ENCODE data around the gene MBIP.

DNA sequence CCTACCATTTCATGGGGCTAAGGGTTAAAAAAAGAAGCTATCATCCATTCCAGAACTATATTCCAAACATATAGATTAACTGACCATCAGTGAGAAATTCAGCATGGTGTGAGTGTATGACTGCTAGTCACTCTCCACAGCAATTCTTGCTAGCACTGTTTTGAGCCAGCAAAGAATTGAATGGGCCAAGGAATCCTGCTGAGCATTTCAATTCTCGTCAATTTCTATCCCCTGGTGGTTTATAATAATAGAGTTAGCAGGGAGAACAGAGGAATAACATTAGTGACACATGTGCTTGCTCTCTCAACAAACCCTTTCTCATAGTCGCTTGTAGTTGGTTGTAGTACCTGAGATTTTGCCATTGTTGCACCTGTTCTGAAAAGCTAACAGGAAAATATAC is 7.2 kb downstream of the MBIP start:
- TF ChIP-seq SP1 (IDR thresholded peaks at IDR 0.05) = no peak
- no peak for TF ChIP-seq NFRKB (IDR thresholded peaks at IDR 0.05)
- TF ChIP-seq TARDBP (IDR thresholded peaks at IDR 0.05) = no peak
- TF ChIP-seq ELF4 (IDR thresholded peaks at IDR 0.05) = no peak
- no peak for TF ChIP-seq BHLHE40 (IDR thresholded peaks at IDR 0.05; ENCODE audit: borderline replicate concordance)
